ENCODE results near the gene RAD51B.

GRCh38 chr14:68606644-68607043 is 787.1 kb downstream of the RAD51B start:
- no peak for TF ChIP-seq POLR2A (IDR thresholded peaks at IDR 0.05)
- TF ChIP-seq CTCF (IDR thresholded peaks at IDR 0.05): no peak

All from tibial nerve (tissue), 3 donors.